KMS-11 (cell line): Measurements from ENCODE around the gene ELMO1.

Experiments used
- H2AFZ ChIP-seq: fragments of 200-600 bp; sonication (generic); 2 replicates; pipeline ENCODE4 v1.6.1; 2016; ENCODE audit warnings: antibody characterized with exemption, mixed run types, low read depth
- H3K27ac ChIP-seq: fragments of 200-600 bp; sonication (generic); 2 replicates; pipeline ENCODE4 v1.6.1; 2016; ENCODE audit warnings: mild to moderate bottlenecking, mixed run types
- H3K27me3 ChIP-seq: fragments of 200-600 bp; sonication (generic); 2 replicates; pipeline ENCODE4 v1.6.1; 2017; ENCODE audit warnings: mild to moderate bottlenecking, low read depth, mixed run types, moderate library complexity; ENCODE audit not compliant: insufficient read depth
- H3K36me3 ChIP-seq: fragments of 200-600 bp; sonication (generic); 2 replicates; pipeline ENCODE4 v1.6.1; 2017; ENCODE audit warnings: mild to moderate bottlenecking, mixed run types; ENCODE audit not compliant: insufficient read depth
- H3K4me1 ChIP-seq: fragments of 200-600 bp; sonication (generic); 2 replicates; pipeline ENCODE4 v1.6.1; 2016; ENCODE audit warnings: mild to moderate bottlenecking, low read depth, mixed run types; ENCODE audit not compliant: poor library complexity, severe bottlenecking
- H3K4me2 ChIP-seq: fragments of 200-600 bp; sonication (generic); 2 replicates; pipeline ENCODE4 v1.7.0; 2016; ENCODE audit warnings: mild to moderate bottlenecking, mixed run types
- H3K4me3 ChIP-seq: fragments of 200-600 bp; sonication (generic); IDR thresholded peaks from 2 replicates; pipeline ENCODE4 v1.6.1; 2017; ENCODE audit warnings: low read depth, low read length, mixed read lengths; ENCODE audit not compliant: insufficient read depth
- H3K79me2 ChIP-seq: fragments of 200-600 bp; sonication (generic); 2 replicates; pipeline ENCODE4 v1.6.1; 2016; ENCODE audit warnings: low read depth, mixed run types; ENCODE audit not compliant: insufficient read depth
- H3K9ac ChIP-seq: fragments of 200-600 bp; sonication (generic); 2 replicates; pipeline ENCODE4 v1.6.1; 2016; ENCODE audit warnings: mild to moderate bottlenecking, mixed run types
- H4K20me1 ChIP-seq: fragments of 200-600 bp; sonication (generic); 2 replicates; pipeline ENCODE4 v1.6.1; 2016; ENCODE audit warnings: mild to moderate bottlenecking, mixed run types; ENCODE audit not compliant: insufficient read depth
- CTCF ChIP-seq: fragments of 200-600 bp; sonication (generic); conservative IDR thresholded peaks from 2 replicates; pipeline ENCODE4 v1.6.1; 2017; ENCODE audit warnings: low read depth, mild to moderate bottlenecking, antibody characterized with exemption, low read length, moderate library complexity, mixed read lengths

Gene ELMO1

GRCh38 chr7:36809510-36809909 lies 639.2 kb downstream of the ELMO1 start:
- H3K4me1 ChIP-seq, result no peaks in the 10 kb centered on the region
- no peaks in the 10 kb centered on the region for H3K79me2 ChIP-seq
- TF ChIP-seq CTCF, result no peak
- H3K4me2 ChIP-seq, result no peak overlapping the region
- H4K20me1 ChIP-seq, result no peaks in the 10 kb centered on the region
- H3K36me3 ChIP-seq, result no peaks in the 10 kb centered on the region
- H3K9ac ChIP-seq, result no peak overlapping the region
- no peaks in the 10 kb centered on the region for H3K27me3 ChIP-seq
- H3K27ac ChIP-seq, result no peak overlapping the region
- no peak overlapping the region for H2AFZ ChIP-seq
- no peak overlapping the region for H3K4me3 ChIP-seq

- H3K4me1 ChIP-seq, result no peaks in the 10 kb centered on the region
- no peaks in the 10 kb centered on the region for H3K79me2 ChIP-seq
- H3K27ac ChIP-seq, result no peak overlapping the region
- no peak for TF ChIP-seq CTCF
- no peak overlapping the region for H2AFZ ChIP-seq
- H3K4me2 ChIP-seq, result no peak overlapping the region
- H3K4me3 ChIP-seq, result no peak overlapping the region
- H3K36me3 ChIP-seq, result no peaks in the 10 kb centered on the region
- H4K20me1 ChIP-seq, result no peaks in the 10 kb centered on the region
- no peaks in the 10 kb centered on the region for H3K27me3 ChIP-seq
- H3K9ac ChIP-seq, result no peak overlapping the region
Observed at GRCh38 chr7:36809086-36809485, 639.6 kb downstream of the ELMO1 start.

- H3K4me3 ChIP-seq, result no peak overlapping the region
- no peak for TF ChIP-seq CTCF
- no peak overlapping the region for H3K27ac ChIP-seq
- no peak overlapping the region for H2AFZ ChIP-seq
- H4K20me1 ChIP-seq, result no peaks in the 10 kb centered on the region
- no peaks in the 10 kb centered on the region for H3K79me2 ChIP-seq
- no peaks in the 10 kb centered on the region for H3K4me1 ChIP-seq
- H3K36me3 ChIP-seq, result no peaks in the 10 kb centered on the region
- H3K4me2 ChIP-seq, result no peak overlapping the region
- H3K9ac ChIP-seq, result no peak overlapping the region
- no peaks in the 10 kb centered on the region for H3K27me3 ChIP-seq
Observed at GRCh38 chr7:36806891-36807290, 641.8 kb downstream of the ELMO1 start.
